Measurements from ENCODE around the gene FSTL4. TPM values are rescaled to one million over a fixed set of nuclear protein-coding genes. Genes with fewer than 3 reads are reported as not detected.

FSTL4 gene
- polyA plus RNA-seq, 1 of the 3 experiments (the other 2 are of a cell fraction), result not detected

- TF ChIP-seq CTCF (IDR thresholded peaks at IDR 0.05) (no peak), MXI1 (IDR thresholded peaks at IDR 0.05; ENCODE audit: low read depth, low read length) (no peak), TAF1 (IDR thresholded peaks at IDR 0.05; ENCODE audit: borderline replicate concordance, low read depth, low read length) (no peak), RFX5 (IDR thresholded peaks at IDR 0.05; ENCODE audit: low read length) (no peak), ZBTB33 (IDR thresholded peaks at IDR 0.05; ENCODE audit: borderline replicate concordance, low read depth) (no peak), YY1 (IDR thresholded peaks at IDR 0.05; ENCODE audit: low read depth) (no peak), MEF2A (IDR thresholded peaks at IDR 0.05; ENCODE audit: borderline replicate concordance, low read depth) (no peak), TCF12 (IDR thresholded peaks at IDR 0.05) (no peak), TEAD4 (IDR thresholded peaks at IDR 0.05; ENCODE audit: borderline replicate concordance, insufficient read depth) (no peak), ELF1 (IDR thresholded peaks at IDR 0.05) (no peak), USF2 (IDR thresholded peaks at IDR 0.05; ENCODE audit: borderline replicate concordance, low read depth, low read length) (no peak)
- H2AFZ ChIP-seq (ENCODE audit: low read depth), result no peak overlapping the region
- H3K79me2 ChIP-seq (ENCODE audit: insufficient read depth), result no peaks in the 10 kb centered on the region
- 72% methylated on average over 9 of the region's 9 CpGs for WGBS (ENCODE audit: low lambda C conversion rate)
- no peak overlapping the region for H3K27ac ChIP-seq (ENCODE audit: low read depth in 2 of 2, low read length in 1 of 2)
- H3K27me3 ChIP-seq (ENCODE audit: insufficient read depth), result no peaks in the 10 kb centered on the region
- H3K4me1 ChIP-seq (ENCODE audit: control insufficient read depth in 1 of 2, insufficient read depth in 2 of 2, low read depth in 1 of 2, low read length in 1 of 2), result no peaks in the 10 kb centered on the region
- H3K9me2 ChIP-seq, result no peaks in the 10 kb centered on the region
- H3K36me3 ChIP-seq (replicated peaks in 1 of 2; ENCODE audit: control insufficient read depth in 1 of 2, insufficient read depth in 2 of 2, low read length in 1 of 2), result no peaks in the 10 kb centered on the region
- H4K20me1 ChIP-seq (ENCODE audit: insufficient read depth), result no peaks in the 10 kb centered on the region
- H3K9ac ChIP-seq, result no peak overlapping the region
- no peak overlapping the region for H3K4me3 ChIP-seq (ENCODE audit: low read depth in 2 of 2, low read length in 1 of 2)
- no peak overlapping the region for H3K4me2 ChIP-seq
- ChIA-PET CTCF (no interaction called here), POLR2A (no interaction called here)
- H3F3A ChIP-seq (replicated peaks; ENCODE audit: insufficient read depth), result no peaks in the 10 kb centered on the region
- H3K9me3 ChIP-seq, result no peaks in the 10 kb centered on the region
- no peak for DNase-seq
Observed at GRCh38 chr5:133233616-133234015, 378.7 kb downstream of the FSTL4 start.

- no peak for DNase-seq
- no peaks in the 10 kb centered on the region for H3K9me3 ChIP-seq
- H3K36me3 ChIP-seq (replicated peaks in 1 of 2; ENCODE audit: control insufficient read depth in 1 of 2, insufficient read depth in 2 of 2, low read length in 1 of 2), result no peaks in the 10 kb centered on the region
- no peak overlapping the region for H3K4me2 ChIP-seq
- H3F3A ChIP-seq (replicated peaks; ENCODE audit: insufficient read depth), result no peaks in the 10 kb centered on the region
- H3K9me2 ChIP-seq, result no peaks in the 10 kb centered on the region
- H4K20me1 ChIP-seq (ENCODE audit: insufficient read depth), result no peaks in the 10 kb centered on the region
- 76% methylated on average over 5 of the region's 7 CpGs for WGBS (ENCODE audit: low lambda C conversion rate)
- no peak overlapping the region for H3K4me3 ChIP-seq (ENCODE audit: low read depth in 2 of 2, low read length in 1 of 2)
- no peak overlapping the region for H2AFZ ChIP-seq (ENCODE audit: low read depth)
- no peak overlapping the region for H3K27ac ChIP-seq (ENCODE audit: low read depth in 2 of 2, low read length in 1 of 2)
- no peaks in the 10 kb centered on the region for H3K79me2 ChIP-seq (ENCODE audit: insufficient read depth)
- H3K4me1 ChIP-seq (ENCODE audit: control insufficient read depth in 1 of 2, insufficient read depth in 2 of 2, low read depth in 1 of 2, low read length in 1 of 2), result no peaks in the 10 kb centered on the region
- ChIA-PET CTCF (no interaction called here), POLR2A (no interaction called here)
- TF ChIP-seq RXRA (IDR thresholded peaks at IDR 0.05; ENCODE audit: borderline replicate concordance, low read depth) (no peak), MXI1 (IDR thresholded peaks at IDR 0.05; ENCODE audit: low read depth, low read length) (no peak), YY1 (IDR thresholded peaks at IDR 0.05; ENCODE audit: low read depth) (no peak), CHD2 (IDR thresholded peaks at IDR 0.05; ENCODE audit: low read length, partially characterized antibody) (no peak), MEF2A (IDR thresholded peaks at IDR 0.05; ENCODE audit: borderline replicate concordance, low read depth) (no peak), GABPA (IDR thresholded peaks at IDR 0.05; ENCODE audit: low read depth) (no peak), FOSL2 (IDR thresholded peaks at IDR 0.05; ENCODE audit: borderline replicate concordance, low read depth) (no peak), PBX3 (IDR thresholded peaks at IDR 0.05) (no peak), RCOR1 (IDR thresholded peaks at IDR 0.05; ENCODE audit: low read length) (no peak), SMC3 (IDR thresholded peaks at IDR 0.05; ENCODE audit: low read depth, low read length) (no peak), RFX5 (IDR thresholded peaks at IDR 0.05; ENCODE audit: low read length) (no peak)
- no peak overlapping the region for H3K9ac ChIP-seq
- H3K27me3 ChIP-seq (ENCODE audit: insufficient read depth), result no peaks in the 10 kb centered on the region
Observed at GRCh38 chr5:133232911-133233310, 379.4 kb downstream of the FSTL4 start.

Data from SK-N-SH (cell line).